Lung (tissue), 12 donors: Measurements from ENCODE around the gene GPR39. TPM values are rescaled to one million over a fixed set of nuclear protein-coding genes. Genes with fewer than 3 reads are reported as not detected.
A peak's percentile ranks its signal among the peaks of the same experiment; 100 is the strongest.

Source experiments
- ATAC-seq: fragments of 200-7000 bp; cut with Tn5 transposase; one replicate; pipeline ENCODE4 v1.9.1; 2020; ENCODE audit warnings: moderate number of reproducible peaks; ENCODE audit not compliant: insufficient read depth, low FRiP score
- DNase-seq, 3 donors: peaks; one replicate each; pipeline ENCODE4 v3.0.0-alpha.2; 2013 to 2017
- H3K27ac ChIP-seq, 2 donors: one replicate each; pipeline ENCODE4 v1.5.1; 2013; ENCODE audit warnings: mild to moderate bottlenecking in 2 of 2, moderate library complexity in 2 of 2, control low read depth in 1 of 2, inconsistent platforms in 1 of 2, low read depth in 1 of 2, low read length in 1 of 2
- H3K27me3 ChIP-seq, 3 donors: one replicate each; pipeline ENCODE4 v1.5.1; 2013; ENCODE audit warnings: low read length in 2 of 3; ENCODE audit not compliant: control insufficient read depth in 3 of 3, insufficient read depth in 3 of 3
- H3K36me3 ChIP-seq, 4 donors: one replicate each; pipeline ENCODE4 v1.5.1; 2013; ENCODE audit warnings: low read length in 4 of 4, mild to moderate bottlenecking in 1 of 4, moderate library complexity in 1 of 4; ENCODE audit not compliant: control insufficient read depth in 4 of 4, insufficient read depth in 4 of 4
- H3K4me1 ChIP-seq, 5 donors: one replicate each; pipeline ENCODE4 v1.5.1; 2013; ENCODE audit warnings: low read length in 5 of 5, mild to moderate bottlenecking in 2 of 5, moderate library complexity in 1 of 5; ENCODE audit not compliant: control insufficient read depth in 5 of 5, insufficient read depth in 5 of 5
- H3K4me3 ChIP-seq: one replicate; pipeline ENCODE4 v1.5.1; 2013; ENCODE audit warnings: mild to moderate bottlenecking, control low read depth, moderate library complexity
- H3K9ac ChIP-seq, 2 donors: one replicate each; pipeline ENCODE4 v1.5.1; 2013; ENCODE audit warnings: low read length in 2 of 2, control low read depth in 1 of 2; ENCODE audit not compliant: insufficient read depth in 1 of 2
- H3K9me3 ChIP-seq, 4 donors: one replicate each; pipeline ENCODE4 v1.5.1; 2013; ENCODE audit warnings: low read length in 3 of 4, mild to moderate bottlenecking in 1 of 4, moderate library complexity in 1 of 4; ENCODE audit not compliant: control insufficient read depth in 4 of 4, insufficient read depth in 3 of 4
- WGBS, 2 donors: extraction: QIAGEN DNeasy Blood & Tissue Kit; methylation state at CpG; one replicate each; pipeline ENCODE4 v1.1.7; 2013; 5-methylcytosine and 5-hydroxymethylcytosine counted together
- polyA plus RNA-seq, 2 donors: library from polyadenylated mRNA; stranded (reverse); fragments of 200-250 nt; gene quantifications; one replicate each; pipeline ENCODE4 v1.2.1, GENCODE V29; 2013
- total RNA-seq, 2 donors: library from RNA; depleted of rRNA in 1 of 2; stranded (reverse); fragments of >200 nt in 1 of 2; gene quantifications; one replicate each; pipeline ENCODE4 v1.2.1, GENCODE V29; 2014 to 2021
- TF ChIP-seq, protein P1 (sequence below): IDR thresholded peaks from 2 replicates; pipeline ENCODE4 v1.5.1; 2012; ENCODE audit warnings: mild to moderate bottlenecking; ENCODE audit errors: control extremely low read depth, extremely low read depth
- donor health status: control.
- donor health status: control.
- donor health status: Bipolar disorder and iron deficiency.
- donor health status: healthy.
- donor health status: DM: yes; HTN: yes; CAD: no.

GPR39 gene
- total and polyA plus RNA-seq, 4 donors = 5.8 to 15.3 (median 11.1) TPM

DNA sequence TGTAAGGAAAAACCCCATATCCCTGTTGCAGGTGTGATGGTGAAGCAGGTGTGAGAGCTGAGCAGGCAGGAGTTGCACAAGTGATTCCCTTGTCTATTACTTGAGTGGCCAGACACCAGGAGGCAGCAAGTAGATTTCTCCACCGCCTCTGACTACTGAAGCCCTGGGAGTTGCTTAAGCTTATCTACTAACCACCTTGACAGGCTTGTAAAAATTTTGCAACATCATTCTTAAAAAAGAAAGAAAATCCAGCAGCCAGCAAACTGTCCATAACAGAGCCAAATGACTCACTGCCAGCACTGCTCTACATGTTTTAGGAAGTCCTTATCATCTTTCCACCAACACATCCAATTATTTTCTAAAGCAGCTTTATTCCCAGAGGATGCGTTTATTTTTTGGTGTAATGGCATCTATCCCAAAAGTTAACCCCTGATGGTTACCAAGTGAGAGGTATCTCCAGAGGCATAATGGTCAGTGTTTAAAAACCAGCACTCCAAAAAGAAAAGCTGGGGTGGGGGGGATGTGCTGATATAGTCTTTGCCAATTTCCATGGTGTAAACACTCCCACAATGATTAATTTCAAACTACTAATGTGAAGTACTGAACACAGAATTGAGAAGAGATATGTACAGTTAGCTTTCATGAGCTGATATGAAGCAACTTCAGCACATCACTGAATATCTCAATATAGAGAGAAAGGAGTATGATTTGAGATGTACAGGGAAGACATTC lies 16.3 kb upstream of the GPR39 start:
- TF ChIP-seq, protein P1, sequence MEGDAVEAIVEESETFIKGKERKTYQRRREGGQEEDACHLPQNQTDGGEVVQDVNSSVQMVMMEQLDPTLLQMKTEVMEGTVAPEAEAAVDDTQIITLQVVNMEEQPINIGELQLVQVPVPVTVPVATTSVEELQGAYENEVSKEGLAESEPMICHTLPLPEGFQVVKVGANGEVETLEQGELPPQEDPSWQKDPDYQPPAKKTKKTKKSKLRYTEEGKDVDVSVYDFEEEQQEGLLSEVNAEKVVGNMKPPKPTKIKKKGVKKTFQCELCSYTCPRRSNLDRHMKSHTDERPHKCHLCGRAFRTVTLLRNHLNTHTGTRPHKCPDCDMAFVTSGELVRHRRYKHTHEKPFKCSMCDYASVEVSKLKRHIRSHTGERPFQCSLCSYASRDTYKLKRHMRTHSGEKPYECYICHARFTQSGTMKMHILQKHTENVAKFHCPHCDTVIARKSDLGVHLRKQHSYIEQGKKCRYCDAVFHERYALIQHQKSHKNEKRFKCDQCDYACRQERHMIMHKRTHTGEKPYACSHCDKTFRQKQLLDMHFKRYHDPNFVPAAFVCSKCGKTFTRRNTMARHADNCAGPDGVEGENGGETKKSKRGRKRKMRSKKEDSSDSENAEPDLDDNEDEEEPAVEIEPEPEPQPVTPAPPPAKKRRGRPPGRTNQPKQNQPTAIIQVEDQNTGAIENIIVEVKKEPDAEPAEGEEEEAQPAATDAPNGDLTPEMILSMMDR = no peak

DNA sequence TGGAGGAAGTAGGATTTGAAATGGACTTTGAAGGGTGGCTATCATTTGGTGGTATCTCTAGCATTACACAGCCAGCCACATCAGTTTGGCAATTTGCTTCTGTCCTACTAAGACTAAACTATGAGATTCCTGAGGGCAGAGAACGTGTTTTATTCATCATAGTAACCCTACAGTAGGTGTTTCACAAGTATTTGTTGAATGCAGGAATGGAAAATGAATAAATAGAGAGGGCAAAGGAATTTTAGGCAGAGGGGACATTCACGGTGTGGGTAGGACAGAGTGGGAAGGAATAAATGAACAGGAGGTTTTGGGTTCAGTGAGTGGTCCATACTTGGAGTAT lies 15.7 kb upstream of the GPR39 start:
- no peak for ATAC-seq
- no peak overlapping the region for H3K9ac ChIP-seq
- no peaks in the 10 kb centered on the region for H3K4me1 ChIP-seq
- WGBS, 2 donors = 67 to 84% methylated on average over 2 of the region's 2 CpGs
- no peak overlapping the region for H3K4me3 ChIP-seq
- no peaks in the 10 kb centered on the region for H3K9me3 ChIP-seq
- no peaks in the 10 kb centered on the region for H3K27me3 ChIP-seq
- no peak overlapping the region for H3K27ac ChIP-seq
- TF ChIP-seq, protein P1 = no peak
- H3K36me3 ChIP-seq = no peaks in the 10 kb centered on the region
- no peak for DNase-seq

More for the DNA sequence above, 16.3 kb upstream of the GPR39 start:
- WGBS, 2 donors = 18 to 38% methylated on average over 2 of the region's 2 CpGs
- H3K36me3 ChIP-seq = no peaks in the 10 kb centered on the region
- peak; percentile 41 for ATAC-seq
- no peak for DNase-seq
- H3K9me3 ChIP-seq = no peaks in the 10 kb centered on the region
- H3K4me3 ChIP-seq = no peak overlapping the region
- no peak overlapping the region for H3K9ac ChIP-seq
- H3K4me1 ChIP-seq = no peaks in the 10 kb centered on the region
- no peak overlapping the region for H3K27ac ChIP-seq
- H3K27me3 ChIP-seq = no peaks in the 10 kb centered on the region

DNA sequence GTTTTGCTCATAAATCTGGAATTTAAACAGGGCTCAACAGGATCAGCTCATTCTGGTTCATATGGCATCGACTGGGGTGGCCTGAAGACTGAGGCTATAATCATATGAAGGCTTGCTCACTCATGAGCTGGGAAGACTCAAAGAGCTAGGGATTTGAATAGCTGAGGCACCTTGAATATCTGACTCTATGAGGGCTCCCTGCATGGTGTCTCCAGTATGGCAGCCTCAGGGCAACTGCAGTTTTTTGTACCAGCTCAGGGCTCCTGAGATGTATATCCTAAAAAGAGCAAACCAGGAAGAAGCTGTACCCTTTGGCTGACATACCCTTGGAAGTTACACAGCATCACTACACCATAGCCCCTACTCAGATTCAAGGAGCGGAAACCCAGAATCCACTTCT lies 15.3 kb upstream of the GPR39 start:
- Histone ChIP-seq H3K9me3 (peaks cover 0 to 4% (median 0%) of the 10 kb centered on the region in 4 donors), H3K27ac (no peak overlapping the region), H3K9ac (no peak overlapping the region), H3K4me1 (no peaks in the 10 kb centered on the region), H3K36me3 (no peaks in the 10 kb centered on the region), H3K27me3 (no peaks in the 10 kb centered on the region), H3K4me3 (no peak overlapping the region)
- ATAC-seq (no peak), DNase-seq (no peak)
- WGBS, 2 donors = 93% methylated on average over 2 of the region's 2 CpGs
- TF ChIP-seq, protein P1 = no peak

DNA sequence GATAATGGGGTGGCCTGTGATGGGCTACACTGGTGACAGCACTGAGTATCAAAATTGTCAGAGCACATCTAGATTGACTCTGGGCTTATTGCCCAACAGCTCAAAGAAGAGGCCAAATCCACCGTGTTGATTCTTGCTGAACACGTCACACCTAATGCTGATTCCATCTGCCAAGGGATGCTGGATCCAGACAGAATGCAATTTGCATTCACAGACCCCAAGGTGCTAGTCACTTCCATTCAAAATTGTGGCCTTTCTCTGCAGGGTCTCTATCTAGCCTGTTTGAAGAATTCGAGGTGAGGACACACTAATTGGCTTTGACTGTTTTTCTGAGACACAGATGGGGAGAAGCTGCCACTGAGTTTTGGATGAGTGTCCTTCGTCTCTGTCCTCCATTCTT lies 13.5 kb upstream of the GPR39 start:
- TF ChIP-seq, protein P1 = no peak
- Histone ChIP-seq H3K9ac (no peak overlapping the region), H3K27me3 (peaks cover 0 to 2% (median 0%) of the 10 kb centered on the region in 3 donors), H3K9me3 (peaks cover 0 to 4% (median 0%) of the 10 kb centered on the region in 4 donors), H3K4me1 (no peaks in the 10 kb centered on the region), H3K4me3 (no peak overlapping the region), H3K27ac (no peak overlapping the region), H3K36me3 (no peaks in the 10 kb centered on the region)
- WGBS, 2 donors = 71 to 72% methylated on average over 4 of the region's 4 CpGs
- no peak for ATAC-seq
- DNase-seq = no peak
